Uterus (tissue), 4 donors: ENCODE measurements around the gene ADD1. TPM values are rescaled to one million over a fixed set of nuclear protein-coding genes. Genes with fewer than 3 reads are reported as not detected.

Experiments used
- DNase-seq, 2 donors: peaks; one replicate each; pipeline ENCODE4 v3.0.0-alpha.2; 2019 to 2020
- H3K27ac ChIP-seq, 2 donors: fragments of 200-600 bp; sonication (generic); 1 replicate in 1 of 2; 2 replicates in 1 of 2; pipeline ENCODE4 v1.5.1; 2016 to 2018
- H3K27me3 ChIP-seq, 2 donors: fragments of 200-600 bp; sonication (generic); one replicate each; pipeline ENCODE4 v1.5.1; 2018 to 2019; ENCODE audit warnings: control low read depth in 1 of 2
- H3K36me3 ChIP-seq, 2 donors: fragments of 200-600 bp; sonication (generic); one replicate each; pipeline ENCODE4 v1.5.1; 2019; ENCODE audit warnings: control low read depth in 1 of 2
- H3K4me1 ChIP-seq, 2 donors: fragments of 200-600 bp; sonication (generic); one replicate each; pipeline ENCODE4 v1.5.1; 2018 to 2019; ENCODE audit warnings: control low read depth in 1 of 2
- H3K4me3 ChIP-seq, 2 donors: fragments of 200-600 bp; sonication (generic); 1 replicate in 1 of 2; 2 replicates in 1 of 2; pipeline ENCODE4 v1.5.1; 2018 to 2019; ENCODE audit warnings: mild to moderate bottlenecking in 1 of 2
- H3K9me3 ChIP-seq, 2 donors: fragments of 200-600 bp; sonication (generic); one replicate each; pipeline ENCODE4 v1.5.1; 2019; ENCODE audit warnings: control low read depth in 1 of 2
- CTCF ChIP-seq, 4 experiments: fragments of 200-600 bp in 2 of 4; fragments of 450-650 bp in 2 of 4; sonication (generic) in 2 of 4; IDR thresholded peaks; one replicate each; pipeline ENCODE4 v1.5.1; 2016 to 2019; ENCODE audit warnings: antibody characterized with exemption in 4 of 4, mild to moderate bottlenecking in 2 of 4, moderate library complexity in 1 of 4
- POLR2A ChIP-seq, 2 donors: fragments of 450-650 bp; IDR thresholded peaks; one replicate each; pipeline ENCODE4 v1.6.1; 2016; ENCODE audit warnings: antibody characterized with exemption in 2 of 2, mild to moderate bottlenecking in 1 of 2, moderate library complexity in 1 of 2
- intact Hi-C: fragments of 100-400 bp; cut with DNase I; formaldehyde crosslinking; loops from one replicate; pipeline ENCODE4 v1.15.1; 2023; ENCODE audit warnings: low total_unique reads
- total RNA-seq, 4 donors: library from RNA; depleted of rRNA in 3 of 4; stranded (reverse); fragments of >200 nt in 3 of 4; gene quantifications; one replicate each; pipeline versions ENCODE4 v1.1.0 to v1.2.4, GENCODE V29; 2014 to 2023
- donor health status: DM: yes; HTN: yes; CAD: no.

Gene ADD1
- total RNA-seq, 4 donors from 2014 or later: 161 to 403 (median 225) TPM

GRCh38 chr4:2807571-2807970, 36.1 kb upstream of the ADD1 start:
- Histone ChIP-seq H3K4me3 (no peak overlapping the region), H3K4me1 (peaks cover 0 to 7% of the 10 kb centered on the region in 2 donors), H3K36me3 (no peaks in the 10 kb centered on the region), H3K27me3 (no peaks in the 10 kb centered on the region), H3K9me3 (no peaks in the 10 kb centered on the region), H3K27ac (no peak overlapping the region)
- intact Hi-C loops: no loop called here
- TF ChIP-seq POLR2A (IDR thresholded peaks at IDR 0.05): no peak
- TF ChIP-seq CTCF (IDR thresholded peaks at IDR 0.05): no peak
- DNase-seq: no peak

- Histone ChIP-seq H3K4me1 (peaks cover 0 to 7% of the 10 kb centered on the region in 2 donors), H3K27ac (no peak overlapping the region), H3K27me3 (no peaks in the 10 kb centered on the region), H3K4me3 (no peak overlapping the region), H3K36me3 (no peaks in the 10 kb centered on the region), H3K9me3 (no peaks in the 10 kb centered on the region)
- intact Hi-C loops: no loop called here
- no peak for DNase-seq
- no peak for TF ChIP-seq POLR2A (IDR thresholded peaks at IDR 0.05)
Observed at GRCh38 chr4:2808001-2808400, 35.6 kb upstream of the ADD1 start.

GRCh38 chr4:2809610-2810180, 33.9 kb upstream of the ADD1 start:
- Histone ChIP-seq H3K4me3 (no peak overlapping the region), H3K27me3 (no peaks in the 10 kb centered on the region), H3K9me3 (no peaks in the 10 kb centered on the region), H3K27ac (no peak overlapping the region), H3K36me3 (no peaks in the 10 kb centered on the region), H3K4me1 (peaks cover 0 to 7% of the 10 kb centered on the region in 2 donors)
- TF ChIP-seq POLR2A (IDR thresholded peaks at IDR 0.05) (no peak), CTCF (IDR thresholded peaks at IDR 0.05) (no peak)
- intact Hi-C loops: no loop called here
- DNase-seq: no peak

- intact Hi-C loops: no loop called here
- H3K9me3 ChIP-seq: no peaks in the 10 kb centered on the region
- H3K27me3 ChIP-seq: no peaks in the 10 kb centered on the region
- H3K4me3 ChIP-seq: no peak overlapping the region
- DNase-seq: no peak
- peaks cover 0 to 7% of the 10 kb centered on the region in 2 donors for H3K4me1 ChIP-seq
- H3K36me3 ChIP-seq: no peaks in the 10 kb centered on the region
- TF ChIP-seq POLR2A (IDR thresholded peaks at IDR 0.05) (no peak), CTCF (IDR thresholded peaks at IDR 0.05) (no peak)
- peak overlapping the region; percentile 20 to 35 for H3K27ac ChIP-seq
Observed at GRCh38 chr4:2810388-2810787, 33.3 kb upstream of the ADD1 start.

GRCh38 chr4:2811830-2812611, 31.6 kb upstream of the ADD1 start:
- TF ChIP-seq CTCF (IDR thresholded peaks at IDR 0.05): no peak
- no peak for TF ChIP-seq POLR2A (IDR thresholded peaks at IDR 0.05)
- intact Hi-C loops: no loop called here
- Histone ChIP-seq H3K27me3 (no peaks in the 10 kb centered on the region), H3K9me3 (no peaks in the 10 kb centered on the region), H3K27ac (peak overlapping the region; percentile 35 to 59), H3K4me1 (peaks cover 0 to 3% of the 10 kb centered on the region in 2 donors), H3K4me3 (peak overlapping the region; percentile 22 to 26), H3K36me3 (no peaks in the 10 kb centered on the region)
- peak in 1 of 2 donors; percentile 52 for DNase-seq
